Fibroblast of lung (primary cell): ENCODE data around the gene SNAP25.

Experiments
- CTCF ChIP-seq, 2 donors: IDR thresholded peaks in 1 of 2; conservative IDR thresholded peaks in 1 of 2; 1 replicate in 1 of 2; 2 replicates in 1 of 2; pipeline ENCODE4 v1.5.1; 2011 to 2012; ENCODE audit warnings: low read length in 2 of 2, control low read depth in 1 of 2, inconsistent platforms in 1 of 2, low read depth in 1 of 2, mild to moderate bottlenecking in 1 of 2
- EZH2 ChIP-seq: IDR thresholded peaks from 2 replicates; pipeline ENCODE4 v1.5.1; 2012; ENCODE audit warnings: low read length, control low read depth, mild to moderate bottlenecking; ENCODE audit errors: missing control alignments

DNA sequence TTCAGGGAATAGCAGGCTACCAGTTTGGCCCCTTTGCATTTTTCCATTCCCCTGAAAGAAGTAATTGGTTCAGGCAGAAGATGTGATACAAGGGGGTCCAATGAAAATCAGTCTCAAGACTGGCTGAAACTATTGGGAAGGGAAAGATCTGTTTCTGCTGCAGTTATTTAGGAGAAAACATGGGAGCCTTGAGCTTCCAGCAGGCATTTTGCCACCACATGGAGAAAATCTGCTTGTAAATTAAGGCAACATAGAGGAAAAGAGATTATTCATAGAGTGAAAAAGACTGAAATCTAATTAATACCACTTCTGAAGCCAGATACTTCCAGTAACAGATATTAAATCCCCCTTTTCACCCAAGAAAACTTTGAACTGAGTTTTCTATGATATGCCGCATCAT, 44.2 kb upstream of the SNAP25 start:
- TF ChIP-seq CTCF (conservative IDR thresholded peaks at IDR 0.05 in 1 of 2, IDR thresholded peaks at IDR 0.05 in 1 of 2; ENCODE audit: low read depth in 1 of 2, low read length in 2 of 2) (no peak), EZH2 (no peak)
